Adrenal gland (tissue), 5 donors: Measurements from ENCODE around the gene CLEC3A.

Experiments used
- CTCF ChIP-seq, 6 experiments: fragments of 450-650 bp in 4 of 6; fragments of 200-600 bp in 2 of 6; sonication (generic) in 1 of 6; IDR thresholded peaks; 1 replicate in 5 of 6; 2 replicates in 1 of 6; pipeline versions ENCODE4 v1.5.1 to v1.8.0; 2016 to 2021; ENCODE audit warnings: antibody characterized with exemption in 6 of 6, mild to moderate bottlenecking in 2 of 6, moderate library complexity in 1 of 6
- POLR2A ChIP-seq, 2 donors: fragments of 450-650 bp; IDR thresholded peaks; one replicate each; pipeline ENCODE4 v1.6.1; 2017; ENCODE audit warnings: antibody characterized with exemption in 2 of 2, mild to moderate bottlenecking in 2 of 2, moderate library complexity in 1 of 2
- donor health status: DM: no; HTN: no; CAD: no.

GRCh38 chr16:78005881-78006280 is 16.5 kb upstream of the CLEC3A start:
- TF ChIP-seq CTCF (IDR thresholded peaks at IDR 0.05) (peak in 1 of 6 experiments; percentile 10), POLR2A (IDR thresholded peaks at IDR 0.05) (no peak)
